ENCODE results near the gene HYDIN. TPM values are rescaled to one million over a fixed set of nuclear protein-coding genes. Genes with fewer than 3 reads are reported as not detected.

HYDIN gene
- total and polyA plus RNA-seq, 11 donors = 0.26 to 5.4 (median 1.5) TPM

DNA sequence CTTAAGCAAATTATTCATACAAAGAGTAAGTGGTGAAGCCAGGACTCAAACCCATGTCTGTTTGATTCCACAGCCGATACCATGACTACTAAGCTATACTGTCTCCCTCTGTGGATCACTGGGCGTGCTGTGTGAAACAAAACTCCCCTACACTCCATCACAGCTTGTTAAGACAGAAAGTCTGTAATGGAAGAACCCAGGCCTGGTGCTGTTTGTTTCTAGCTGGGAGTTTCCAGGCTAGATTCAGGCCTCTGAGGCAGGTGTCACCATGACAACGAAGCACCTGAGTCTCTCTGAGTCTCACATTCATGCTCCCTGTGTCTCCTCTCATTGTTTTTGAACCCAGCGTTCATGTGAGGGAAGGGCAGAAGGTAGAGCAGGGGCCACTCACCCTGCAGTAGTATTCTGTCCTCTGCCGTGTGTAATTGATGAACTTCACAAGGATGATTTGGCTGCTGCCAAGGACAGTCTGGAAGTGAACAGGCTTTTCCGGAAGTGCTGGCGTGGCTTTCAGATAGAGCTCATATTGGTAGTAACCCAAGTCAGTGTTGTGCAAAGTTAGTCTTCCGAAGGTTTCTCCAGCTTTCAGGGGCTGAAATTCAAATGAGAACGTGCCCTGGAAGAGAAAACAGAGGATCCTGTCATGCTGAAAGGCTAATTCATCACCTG lies 421.0 kb downstream of the HYDIN start:
- ATAC-seq (no peak), DNase-seq (no peak)
- intact Hi-C loops (cut with DNase I) = loop anchor here in 2 of 10 donors (5.0 to 10.0 kb wide), 2 partner anchors 545 to 548 kb away; partner anchors contain the start of gene CALB2 (in 2 of the 2)
- 63 to 72% (median 66%) methylated on average over 9 of the region's 9 CpGs for WGBS, 4 donors
- Histone ChIP-seq H3K9me3 (no peaks in the 10 kb centered on the region), H3K27me3 (peaks cover 0 to 36% (median 4%) of the 10 kb centered on the region in 9 donors), H3K27ac (no peak overlapping the region), H3K4me3 (no peak overlapping the region), H3K36me3 (no peaks in the 10 kb centered on the region), H3K4me1 (no peaks in the 10 kb centered on the region)
- TF ChIP-seq POLR2A (IDR thresholded peaks at IDR 0.05) (no peak), CTCF (IDR thresholded peaks at IDR 0.05) (no peak)

DNA sequence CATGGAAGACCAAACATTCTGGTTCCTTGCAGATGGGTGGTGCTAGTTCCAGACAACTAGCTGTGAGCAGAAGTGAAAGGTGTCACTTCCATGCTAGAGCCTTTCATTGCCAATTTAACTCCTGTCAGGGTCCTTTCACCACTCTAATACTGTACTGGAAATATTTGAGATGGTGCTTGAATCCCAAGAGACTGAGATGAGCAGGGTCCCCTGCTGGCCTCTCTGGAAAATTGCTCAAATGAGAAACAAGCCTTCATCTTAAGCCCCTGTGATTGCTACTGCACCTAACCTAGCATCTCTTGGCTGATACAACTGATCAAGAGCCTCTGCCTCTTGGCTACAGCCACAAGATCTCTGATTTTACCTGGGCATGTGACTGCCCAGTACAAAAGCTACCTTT lies 422.2 kb downstream of the HYDIN start:
- no peak overlapping the region for H3K27ac ChIP-seq
- H3K27me3 ChIP-seq = peaks cover 0 to 36% (median 4%) of the 10 kb centered on the region in 9 donors
- ATAC-seq = no peak
- TF ChIP-seq POLR2A (IDR thresholded peaks at IDR 0.05) = no peak
- peak in 1 of 12 donors; percentile 5 for TF ChIP-seq CTCF (IDR thresholded peaks at IDR 0.05)
- no peak for DNase-seq
- peaks cover 0 to 9% (median 0%) of the 10 kb centered on the region in 12 donors for H3K9me3 ChIP-seq
- H3K4me1 ChIP-seq = no peaks in the 10 kb centered on the region
- no peaks in the 10 kb centered on the region for H3K36me3 ChIP-seq
- intact Hi-C loops (cut with DNase I) = loop anchor here in 2 of 10 donors (5.0 to 10.0 kb wide), 2 partner anchors 546 to 549 kb away; partner anchors contain the start of gene CALB2 (in 2 of the 2)
- H3K4me3 ChIP-seq = no peak overlapping the region

GRCh38 chr16:70805787-70806186 lies 424.7 kb downstream of the HYDIN start:
- Histone ChIP-seq H3K36me3 (no peaks in the 10 kb centered on the region), H3K4me1 (peaks cover 0 to 5% (median 0%) of the 10 kb centered on the region in 12 donors), H3K27me3 (peaks cover 0 to 33% (median 4%) of the 10 kb centered on the region in 9 donors), H3K4me3 (no peak overlapping the region), H3K27ac (no peak overlapping the region), H3K9me3 (peaks cover 0 to 13% (median 0%) of the 10 kb centered on the region in 12 donors)
- DNase-seq (no peak), ATAC-seq (no peak)
- intact Hi-C loops (cut with DNase I) = loop anchor here in 2 of 10 donors (5.0 to 10.0 kb wide), 2 partner anchors 549 to 552 kb away; partner anchors contain the start of gene CALB2 (in 2 of the 2)
- WGBS, 4 donors = 57 to 70% (median 62%) methylated on average over 3 of the region's 3 CpGs
- TF ChIP-seq POLR2A (IDR thresholded peaks at IDR 0.05) (no peak), CTCF (IDR thresholded peaks at IDR 0.05) (no peak)

- 64 to 67% (median 66%) methylated on average over 4 to 6 of the region's 6 CpGs for WGBS, 4 donors
- Histone ChIP-seq H3K9me3 (peaks cover 0 to 13% (median 0%) of the 10 kb centered on the region in 12 donors), H3K27me3 (peaks cover 0 to 28% (median 4%) of the 10 kb centered on the region in 9 donors), H3K36me3 (no peaks in the 10 kb centered on the region), H3K4me3 (no peak overlapping the region), H3K27ac (no peak overlapping the region), H3K4me1 (peaks cover 0 to 7% (median 3%) of the 10 kb centered on the region in 12 donors)
- TF ChIP-seq CTCF (IDR thresholded peaks at IDR 0.05) (no peak), POLR2A (IDR thresholded peaks at IDR 0.05) (no peak)
- DNase-seq = no peak
- no peak for ATAC-seq
- intact Hi-C loops (cut with DNase I) = loop anchor here in 2 of 10 donors (5.0 to 10.0 kb wide), 2 partner anchors 549 to 552 kb away; partner anchors contain the start of gene CALB2 (in 2 of the 2)
These were observed 425.1 kb downstream of the HYDIN start for GRCh38 chr16:70805380-70805779.

Data from heart left ventricle (tissue), 16 donors.